Kidney epithelial cell (primary cell): ENCODE measurements around the gene OR4D6. TPM values are rescaled to one million over a fixed set of nuclear protein-coding genes. Genes with fewer than 3 reads are reported as not detected.

Source experiments
- DNase-seq: peaks from one replicate; pipeline ENCODE4 v3.0.0-alpha.2; 2010; ENCODE audit warnings: low read depth
- H3K27me3 ChIP-seq: 2 replicates; pipeline ENCODE4 v1.6.0; 2011; ENCODE audit warnings: low read length; ENCODE audit not compliant: control insufficient read depth, insufficient read depth
- H3K36me3 ChIP-seq: 2 replicates; pipeline ENCODE4 v1.5.1; 2011; ENCODE audit warnings: low read length; ENCODE audit not compliant: control insufficient read depth, insufficient read depth
- H3K4me3 ChIP-seq: 2 replicates; pipeline ENCODE4 v1.5.1; 2011; ENCODE audit warnings: low read depth, mild to moderate bottlenecking, control low read depth, low read length
- CTCF ChIP-seq: IDR thresholded peaks from 2 replicates; pipeline ENCODE4 v1.5.1; 2011; ENCODE audit warnings: mild to moderate bottlenecking, moderate library complexity, low read length, control low read depth, inconsistent platforms; ENCODE audit not compliant: insufficient read depth, poor library complexity, severe bottlenecking
- total RNA-seq: library from RNA; depleted of rRNA; stranded (reverse); fragments of >200 nt; gene quantifications from 2 replicates; pipeline ENCODE4 v1.2.3, GENCODE V29; 2015

OR4D6 gene
- total RNA-seq, 1 donor from 2014 or later, result not detected

GRCh38 chr11:59479906-59480305 lies 23.1 kb downstream of the OR4D6 start:
- Histone ChIP-seq H3K4me3 (no peak overlapping the region), H3K27me3 (no peaks in the 10 kb centered on the region), H3K36me3 (no peaks in the 10 kb centered on the region)
- no peak for DNase-seq
- TF ChIP-seq CTCF, result no peak

- Histone ChIP-seq H3K4me3 (no peak overlapping the region), H3K36me3 (no peaks in the 10 kb centered on the region), H3K27me3 (no peaks in the 10 kb centered on the region)
- no peak for DNase-seq
- TF ChIP-seq CTCF, result no peak
Observed at GRCh38 chr11:59480359-59480758, 23.6 kb downstream of the OR4D6 start.

- no peak for DNase-seq
- H3K27me3 ChIP-seq, result no peaks in the 10 kb centered on the region
- H3K4me3 ChIP-seq, result no peak overlapping the region
- no peaks in the 10 kb centered on the region for H3K36me3 ChIP-seq
- TF ChIP-seq CTCF, result no peak
Observed at GRCh38 chr11:59501931-59502330, 45.2 kb downstream of the OR4D6 start.

- no peak for TF ChIP-seq CTCF
- no peak within 1 kb of the TSS for H3K4me3 ChIP-seq
- H3K36me3 ChIP-seq, result no peaks in the 10 kb centered on the region
Observed at GRCh38 chr11:59503276-59503675, 46.5 kb downstream of the OR4D6 start, which contains the start of gene OR4D11. Gene OR4D11 (plus strand): TSS chr11:59503576. CDS start chr11:59503576, 0 bp downstream.

More at GRCh38 chr11:59503276-59503675, 46.5 kb downstream of the OR4D6 start, which contains the start of gene OR4D11:
- no peaks in the 10 kb centered on the region for H3K27me3 ChIP-seq
- no peak for DNase-seq

Other genes with a start within 250 kb of the OR4D6 start
- 0.27 TPM in 1 of 2 replicates, not detected in the other for gene MPEG1, start 244.0 kb upstream of the OR4D6 start, total RNA-seq
- gene OR5AN1, start 98.1 kb upstream of the OR4D6 start, total RNA-seq, result not detected in 2 replicates
- gene OR5A2, start 30.5 kb upstream of the OR4D6 start, total RNA-seq, result not detected in 2 replicates
- not detected in 2 replicates for gene OR5A1, start 20.5 kb upstream of the OR4D6 start, total RNA-seq
- gene OR4D10, start 16.4 kb downstream of the OR4D6 start, total RNA-seq, result not detected in 2 replicates
- gene OR4D11, start 46.6 kb downstream of the OR4D6 start, total RNA-seq, result not detected in 2 replicates
- not detected in 2 replicates for gene OR4D9, start 54.6 kb downstream of the OR4D6 start, total RNA-seq
- 27.1 and 30.3 TPM in 2 replicates for gene OSBP, start 158.8 kb downstream of the OR4D6 start, total RNA-seq
- 28.5 and 28.7 TPM in 2 replicates for gene PATL1, start 212.1 kb downstream of the OR4D6 start, total RNA-seq